Activated CD4-positive, alpha-beta memory T cell treated with anti-CD3 and anti-CD28 coated beads, Interleukin-2, amount 10 ng/mL, durations not matched to agents 7 days and 5 days (primary cell): ENCODE results near the gene AADACL4. TPM values are rescaled to one million over a fixed set of nuclear protein-coding genes. Genes with fewer than 3 reads are reported as not detected.

Experiments used
- CTCF ChIA-PET: fragments of 350-600 bp; sonication (Branson Sonifier 250); formaldehyde crosslinking; loops from one replicate; lab custom pipeline; 2021; ENCODE audit warnings: antibody characterized with exemption, inconsistent platforms; lab: Charles Lee
- POLR2A ChIA-PET: fragments of 350-600 bp; sonication (Branson Sonifier 250); formaldehyde crosslinking; loops from one replicate; lab custom pipeline; 2021; ENCODE audit warnings: antibody characterized with exemption; lab: Charles Lee
- DNase-seq: peaks from one replicate; pipeline ENCODE4 v3.0.0-alpha.2; 2020
- H3K27ac Mint-ChIP-seq: one replicate; pipeline ENCODE4 v1.8.0; 2021; ENCODE audit warnings: mild to moderate bottlenecking, mixed read lengths
- H3K27me3 Mint-ChIP-seq: one replicate; pipeline ENCODE4 v1.8.0; 2021; ENCODE audit warnings: mixed read lengths
- H3K36me3 Mint-ChIP-seq: one replicate; pipeline ENCODE4 v1.8.0; 2021; ENCODE audit warnings: low read depth, mixed read lengths
- H3K4me1 Mint-ChIP-seq: one replicate; pipeline ENCODE4 v1.8.0; 2021; ENCODE audit warnings: mixed read lengths
- H3K4me3 Mint-ChIP-seq: one replicate; pipeline ENCODE4 v1.8.0; 2021; ENCODE audit warnings: mild to moderate bottlenecking, mixed read lengths
- H3K9me3 Mint-ChIP-seq: one replicate; pipeline ENCODE4 v1.8.0; 2021; ENCODE audit warnings: mixed read lengths
- total RNA-seq, 2 experiments: library from RNA; stranded (reverse); gene quantifications; one replicate each; pipeline ENCODE4 v1.2.3, GENCODE V29; 2021

Gene AADACL4
- total RNA-seq, 2 experiments from 2014 or later = not detected

DNA sequence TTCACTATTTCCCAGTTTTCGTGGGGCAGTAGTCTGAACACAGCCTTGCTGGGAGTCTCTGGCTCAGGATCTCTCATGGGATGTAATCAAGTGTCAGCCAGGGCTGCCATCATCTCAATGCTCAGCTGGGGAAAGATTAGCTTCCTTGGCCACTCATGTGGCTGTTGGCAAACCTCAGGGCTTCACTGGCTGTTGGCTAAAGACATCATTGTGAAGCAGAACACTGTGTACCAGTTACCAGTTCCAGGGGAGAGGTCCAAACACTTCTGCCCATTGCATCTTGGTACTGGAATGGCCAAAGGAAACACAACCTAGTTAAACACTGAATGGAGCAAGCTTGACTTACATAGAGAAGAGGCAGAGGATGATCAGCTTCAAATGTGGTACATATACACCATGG, 33.7 kb downstream of the AADACL4 start:
- no peak for DNase-seq
- POLR2A ChIA-PET = no interaction called here
- CTCF ChIA-PET = no interaction called here
- Mint-ChIP-seq H3K9me3 (peaks cover 3% of the 10 kb centered on the region), H3K4me1 (no peaks in the 10 kb centered on the region), H3K4me3 (no peak overlapping the region), H3K27me3 (peaks cover 14% of the 10 kb centered on the region), H3K36me3 (no peaks in the 10 kb centered on the region), H3K27ac (no peak overlapping the region)

DNA sequence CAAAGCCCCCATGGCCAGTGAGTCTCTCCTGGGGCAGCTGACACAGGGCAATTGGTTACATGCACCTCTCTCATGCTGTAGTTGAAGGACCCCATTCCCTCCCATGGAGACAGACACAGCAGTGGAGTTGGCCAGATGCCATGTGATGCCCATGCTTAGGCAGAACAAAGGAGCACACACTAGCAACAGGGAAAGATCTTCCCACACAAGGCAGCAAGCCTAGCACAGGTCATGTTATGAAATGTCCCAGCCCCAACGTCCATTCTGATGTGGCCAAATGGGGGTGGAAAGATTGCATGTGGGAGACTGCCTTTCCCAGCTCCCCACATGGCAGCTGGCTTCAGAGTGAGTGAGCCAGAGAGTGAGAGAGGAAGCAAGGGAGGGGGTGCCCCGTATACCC, 34.5 kb downstream of the AADACL4 start:
- Mint-ChIP-seq H3K9me3 (peaks cover 3% of the 10 kb centered on the region), H3K36me3 (no peaks in the 10 kb centered on the region), H3K4me1 (no peaks in the 10 kb centered on the region), H3K27ac (no peak overlapping the region), H3K4me3 (no peak overlapping the region), H3K27me3 (peaks cover 17% of the 10 kb centered on the region)
- no peak for DNase-seq
- CTCF ChIA-PET = no interaction called here
- POLR2A ChIA-PET = no interaction called here

DNA sequence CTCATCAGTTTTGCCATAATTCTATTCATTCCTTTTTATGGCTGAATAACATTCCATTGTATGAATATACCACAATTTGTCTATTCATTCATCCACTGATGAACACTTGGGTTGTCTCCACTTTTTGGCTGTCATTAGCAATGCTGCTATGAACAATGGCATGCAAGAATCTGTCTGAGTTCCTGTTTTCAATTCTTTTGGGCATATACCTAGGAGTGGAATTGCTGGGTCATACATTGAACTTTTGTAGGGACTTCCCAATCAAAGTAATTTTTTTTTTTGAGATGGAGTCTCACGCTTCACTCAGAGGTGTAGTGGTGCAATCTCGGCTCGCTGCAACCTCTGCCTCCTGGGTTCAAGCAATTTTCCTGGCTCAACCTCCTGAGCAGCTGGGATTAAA, 34.9 kb downstream of the AADACL4 start:
- Mint-ChIP-seq H3K27ac (no peak overlapping the region), H3K27me3 (peaks cover 18% of the 10 kb centered on the region), H3K36me3 (no peaks in the 10 kb centered on the region), H3K4me1 (no peaks in the 10 kb centered on the region), H3K4me3 (no peak overlapping the region), H3K9me3 (peaks cover 3% of the 10 kb centered on the region)
- ChIA-PET POLR2A (no interaction called here), CTCF (no interaction called here)
- DNase-seq = no peak

DNA sequence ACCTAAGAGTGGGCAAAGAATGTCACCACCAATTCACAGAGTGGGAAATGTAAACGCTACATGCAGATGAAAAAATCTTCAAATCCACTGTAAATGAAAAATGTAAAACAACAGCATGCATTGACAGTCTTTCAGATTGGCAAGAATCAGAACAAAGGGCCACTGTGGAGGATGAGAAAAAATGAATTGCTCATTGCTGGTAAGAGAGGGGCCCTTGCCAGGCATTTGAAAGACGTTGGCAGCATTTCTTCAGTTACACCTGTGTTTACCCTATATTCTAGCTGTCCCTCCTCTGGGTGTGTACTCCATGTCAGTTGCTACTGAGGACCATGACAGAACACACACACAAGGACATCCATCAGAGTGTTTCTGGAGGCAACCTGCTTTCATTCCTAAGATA, 46.3 kb downstream of the AADACL4 start:
- peaks cover 13% of the 10 kb centered on the region for H3K27me3 Mint-ChIP-seq
- no peak overlapping the region for H3K27ac Mint-ChIP-seq
- CTCF ChIA-PET = no interaction called here

DNA sequence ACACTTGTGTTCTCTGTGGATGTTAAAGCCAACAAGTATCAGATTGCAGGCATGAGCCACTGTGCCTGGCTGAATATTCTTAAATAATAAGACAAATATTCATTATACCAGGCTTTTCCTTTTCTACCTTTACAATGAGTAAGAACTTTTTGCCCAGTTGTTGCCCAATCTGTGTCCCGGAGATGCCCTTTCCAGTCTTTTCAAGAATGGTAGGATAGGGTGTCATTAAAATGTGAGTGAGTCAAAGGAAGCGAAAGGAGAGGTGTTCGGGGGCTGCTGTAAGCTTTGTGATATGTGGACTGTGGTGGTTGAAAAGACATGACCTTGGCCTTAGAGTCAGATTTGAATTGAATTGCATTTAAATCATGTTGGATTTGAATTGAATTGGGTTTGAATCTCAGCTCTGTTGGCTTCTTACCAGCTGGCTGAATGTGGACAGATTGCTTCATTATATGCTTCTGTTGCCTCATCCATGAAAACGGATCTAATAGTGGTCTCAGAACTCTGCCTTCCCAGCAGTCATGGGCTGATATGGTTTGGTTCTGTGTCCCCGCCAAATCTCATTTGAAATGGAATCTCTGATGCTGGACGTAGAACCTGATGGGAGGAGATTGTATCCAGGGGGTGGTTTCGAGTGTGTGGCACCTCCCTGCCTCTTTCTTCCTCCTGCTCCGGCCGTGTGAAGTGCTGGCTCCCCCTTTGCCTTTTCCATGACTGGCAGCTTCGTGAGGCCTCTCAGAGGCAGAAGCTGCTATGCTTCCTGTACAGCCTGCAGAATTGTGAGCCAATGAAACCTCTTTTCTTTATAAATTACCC, 49.3 kb downstream of the AADACL4 start:
- Mint-ChIP-seq H3K27ac (no peak overlapping the region), H3K4me1 (no peaks in the 10 kb centered on the region), H3K27me3 (peaks cover 18% of the 10 kb centered on the region), H3K9me3 (no peaks in the 10 kb centered on the region), H3K36me3 (no peaks in the 10 kb centered on the region), H3K4me3 (no peak overlapping the region)
- CTCF ChIA-PET = no interaction called here
- POLR2A ChIA-PET = no interaction called here
- no peak for DNase-seq

More for the DNA sequence above, 46.3 kb downstream of the AADACL4 start:
- no peak overlapping the region for H3K4me3 Mint-ChIP-seq
- no peaks in the 10 kb centered on the region for H3K4me1 Mint-ChIP-seq
- H3K9me3 Mint-ChIP-seq = no peaks in the 10 kb centered on the region
- POLR2A ChIA-PET = no interaction called here
- DNase-seq = no peak
- H3K36me3 Mint-ChIP-seq = no peaks in the 10 kb centered on the region

DNA sequence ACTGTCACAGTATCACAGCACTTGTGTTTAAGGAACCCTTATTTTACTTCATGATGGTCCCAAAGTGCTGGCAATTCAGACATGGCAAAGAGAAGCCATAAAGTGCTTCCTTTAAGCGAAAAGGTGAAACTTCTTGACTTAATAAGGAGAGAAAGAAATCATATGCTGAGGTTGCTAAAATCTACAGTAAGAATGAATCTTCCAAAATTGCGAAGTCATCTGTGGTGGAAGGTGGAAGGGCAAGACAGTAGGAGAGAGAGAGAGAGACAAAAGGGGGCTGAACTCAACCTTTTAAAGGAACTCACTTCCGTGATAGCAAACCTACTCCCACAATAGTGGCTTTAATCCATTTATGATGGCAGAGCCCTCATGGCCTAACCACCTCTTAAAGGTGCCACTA, 52.8 kb downstream of the AADACL4 start:
- ChIA-PET CTCF (no interaction called here), POLR2A (no interaction called here)
- H3K27me3 Mint-ChIP-seq = peaks cover 26% of the 10 kb centered on the region
- H3K36me3 Mint-ChIP-seq = no peaks in the 10 kb centered on the region
- DNase-seq = no peak
- H3K4me3 Mint-ChIP-seq = no peak overlapping the region
- peaks cover 3% of the 10 kb centered on the region for H3K9me3 Mint-ChIP-seq
- no peak overlapping the region for H3K27ac Mint-ChIP-seq
- H3K4me1 Mint-ChIP-seq = no peaks in the 10 kb centered on the region

DNA sequence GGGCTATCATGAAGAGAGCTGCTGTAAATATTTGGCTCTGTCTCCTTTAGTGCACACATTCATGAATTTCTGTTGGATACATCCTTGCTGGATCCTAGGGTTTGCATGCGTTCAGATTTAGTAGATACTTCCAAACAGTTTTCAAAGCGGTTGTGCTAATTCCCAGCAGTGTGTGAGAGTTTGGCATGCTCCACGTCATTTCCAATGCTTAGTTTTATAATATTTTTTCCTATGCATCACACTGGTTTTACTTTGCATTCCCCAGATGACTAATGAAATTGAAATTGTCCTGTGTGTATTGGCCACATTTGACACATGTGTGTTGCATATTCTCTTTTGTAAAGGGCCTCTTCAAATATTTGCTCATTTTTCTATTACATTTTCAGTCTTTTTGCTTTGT, 53.5 kb downstream of the AADACL4 start:
- POLR2A ChIA-PET = no interaction called here

DNA sequence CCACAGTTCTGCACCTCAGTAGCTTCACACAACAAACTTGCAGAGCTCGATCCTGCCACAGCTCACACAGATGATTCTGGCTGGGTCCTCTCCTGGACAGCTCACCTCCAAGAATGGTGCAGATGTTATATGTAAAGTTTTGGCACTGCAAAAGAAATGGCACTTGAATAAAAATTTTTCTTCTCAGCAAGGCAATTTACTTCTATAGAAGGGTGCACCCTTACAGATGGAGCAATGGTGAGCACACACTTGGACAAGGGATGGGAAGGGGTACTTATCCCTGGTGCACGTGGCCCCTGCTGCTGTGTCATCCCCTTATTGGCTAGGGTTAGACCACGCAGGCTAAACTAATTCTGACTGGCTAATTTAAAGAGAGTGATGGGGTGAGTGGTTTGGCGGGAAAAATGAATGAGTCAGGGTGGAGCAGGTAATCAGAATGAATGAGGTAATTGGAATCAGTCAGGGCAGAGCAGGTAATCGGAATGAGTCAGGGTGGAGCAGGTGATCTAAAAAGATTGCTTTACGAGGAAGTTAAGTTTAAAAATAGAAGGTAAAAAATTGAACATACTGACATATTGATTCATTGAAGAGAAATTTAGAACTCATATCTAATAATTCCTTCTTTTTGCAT, 60.1 kb downstream of the AADACL4 start:
- POLR2A ChIA-PET = no interaction called here
- peaks cover 13% of the 10 kb centered on the region for H3K9me3 Mint-ChIP-seq
- CTCF ChIA-PET = interaction anchor here (1.4 kb wide), 1 partner anchor 45 kb away, joined by 4 read pairs; no protein-coding TSS in a partner anchor
- no peaks in the 10 kb centered on the region for H3K36me3 Mint-ChIP-seq
- no peak overlapping the region for H3K27ac Mint-ChIP-seq
- no peak for DNase-seq
- H3K4me3 Mint-ChIP-seq = no peak overlapping the region
- H3K27me3 Mint-ChIP-seq = peaks cover 14% of the 10 kb centered on the region
- no peaks in the 10 kb centered on the region for H3K4me1 Mint-ChIP-seq

More for the DNA sequence above, 53.5 kb downstream of the AADACL4 start:
- CTCF ChIA-PET = no interaction called here
- Mint-ChIP-seq H3K27me3 (peaks cover 20% of the 10 kb centered on the region), H3K4me1 (no peaks in the 10 kb centered on the region), H3K27ac (no peak overlapping the region), H3K36me3 (no peaks in the 10 kb centered on the region), H3K9me3 (peaks cover 3% of the 10 kb centered on the region), H3K4me3 (no peak overlapping the region)
- DNase-seq = no peak

DNA sequence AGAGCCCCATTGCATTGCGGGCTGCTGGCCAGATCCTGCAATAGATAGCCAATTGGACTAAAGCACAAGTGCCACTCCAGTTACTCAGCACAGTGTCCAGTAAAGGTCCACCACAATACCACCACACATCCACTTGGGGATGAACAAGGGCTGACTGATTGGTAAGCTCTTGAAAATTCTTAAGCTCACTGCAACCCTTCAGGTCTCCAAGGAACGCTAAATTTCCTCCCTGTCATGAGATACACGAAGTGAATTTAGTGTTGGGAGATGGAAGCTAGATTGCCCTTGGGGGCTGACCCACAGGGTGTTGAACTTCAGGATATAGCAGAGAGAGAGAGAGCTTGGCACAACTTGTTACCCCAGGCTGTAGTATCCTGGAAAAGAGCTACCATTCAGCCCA, 62.2 kb downstream of the AADACL4 start:
- no peaks in the 10 kb centered on the region for H3K36me3 Mint-ChIP-seq
- H3K4me3 Mint-ChIP-seq = no peak overlapping the region
- no peak for DNase-seq
- POLR2A ChIA-PET = no interaction called here
- peaks cover 13% of the 10 kb centered on the region for H3K9me3 Mint-ChIP-seq
- no peak overlapping the region for H3K27ac Mint-ChIP-seq
- H3K27me3 Mint-ChIP-seq = peaks cover 21% of the 10 kb centered on the region
- H3K4me1 Mint-ChIP-seq = no peaks in the 10 kb centered on the region
- CTCF ChIA-PET = no interaction called here

DNA sequence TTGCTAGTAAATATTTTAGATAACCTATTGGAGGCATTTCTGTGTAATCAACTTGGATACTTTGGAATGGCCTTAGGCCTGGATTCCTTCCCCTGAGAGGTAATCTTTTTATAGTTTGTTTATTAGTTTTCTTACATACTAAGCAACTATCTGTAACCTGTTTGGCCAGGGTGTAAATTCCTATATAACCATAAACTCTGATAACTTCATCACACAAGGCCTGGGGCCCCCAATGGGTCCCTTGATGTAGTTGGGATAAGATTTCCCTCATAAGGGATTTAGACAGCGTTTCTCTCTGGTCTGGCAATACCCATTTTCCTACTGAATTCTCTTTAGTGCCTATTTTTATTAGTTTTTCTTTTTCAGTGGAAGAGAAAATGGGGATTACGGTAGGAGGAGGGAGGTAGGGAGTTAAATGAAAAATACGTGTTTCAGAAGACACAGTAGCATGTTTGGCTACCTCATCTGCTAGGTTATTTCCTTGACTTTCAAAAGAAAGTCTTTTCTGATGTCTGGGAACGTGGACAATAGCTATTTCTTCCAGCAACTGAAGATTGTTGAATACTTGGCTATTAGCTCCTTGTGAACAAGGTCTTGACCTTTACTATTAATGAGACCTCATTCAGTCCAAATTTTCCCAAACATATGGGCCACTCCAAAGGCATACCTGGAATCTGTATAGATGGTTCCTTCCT, 64.7 kb downstream of the AADACL4 start:
- H3K4me1 Mint-ChIP-seq = no peaks in the 10 kb centered on the region
- no peak overlapping the region for H3K4me3 Mint-ChIP-seq
- no peak overlapping the region for H3K27ac Mint-ChIP-seq
- H3K36me3 Mint-ChIP-seq = no peaks in the 10 kb centered on the region
- H3K27me3 Mint-ChIP-seq = peaks cover 28% of the 10 kb centered on the region
- ChIA-PET CTCF (no interaction called here), POLR2A (no interaction called here)
- H3K9me3 Mint-ChIP-seq = peaks cover 5% of the 10 kb centered on the region
- DNase-seq = no peak

DNA sequence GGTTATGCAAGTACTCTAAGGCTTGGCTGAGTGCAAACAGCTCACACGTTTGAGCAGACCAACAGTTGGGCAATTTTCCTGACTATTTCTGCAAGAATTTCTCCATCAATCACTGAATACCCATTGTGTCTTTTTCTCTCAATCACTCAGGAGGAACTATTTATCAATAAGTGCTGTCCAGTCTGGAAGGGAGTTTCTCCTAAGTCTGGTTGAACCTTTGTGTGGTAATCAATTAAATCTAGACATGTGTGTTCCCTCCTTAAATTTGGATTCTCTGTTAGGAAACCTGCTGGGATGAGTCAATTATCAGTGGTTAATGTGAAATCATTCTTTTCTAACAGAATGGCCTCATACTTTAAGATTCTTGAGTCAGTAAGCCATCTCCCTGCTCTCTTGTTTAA, 65.2 kb downstream of the AADACL4 start:
- peaks cover 30% of the 10 kb centered on the region for H3K27me3 Mint-ChIP-seq
- POLR2A ChIA-PET = no interaction called here
- H3K4me3 Mint-ChIP-seq = no peak overlapping the region
- CTCF ChIA-PET = no interaction called here
- no peaks in the 10 kb centered on the region for H3K4me1 Mint-ChIP-seq
- no peak for DNase-seq
- H3K36me3 Mint-ChIP-seq = no peaks in the 10 kb centered on the region
- peaks cover 3% of the 10 kb centered on the region for H3K9me3 Mint-ChIP-seq
- H3K27ac Mint-ChIP-seq = no peak overlapping the region

DNA sequence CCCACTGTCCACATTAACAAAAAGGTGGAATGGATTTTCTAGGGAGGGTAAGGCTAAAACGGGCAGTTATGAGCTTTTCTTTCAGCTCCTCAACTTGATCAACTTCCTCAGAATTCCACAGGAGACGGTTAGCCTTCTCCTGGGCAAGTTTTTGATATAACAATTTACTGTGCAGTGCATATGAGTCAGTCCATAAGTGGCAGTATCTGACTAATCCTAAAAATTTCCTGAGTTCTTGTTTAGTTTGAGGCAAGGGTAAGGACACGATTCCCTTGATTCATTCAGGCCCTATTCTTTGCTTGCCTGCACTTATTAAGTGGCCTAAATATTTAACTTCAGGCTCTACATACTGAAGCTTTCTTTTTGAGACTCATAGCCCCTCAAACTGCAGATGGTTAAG, 65.8 kb downstream of the AADACL4 start:
- POLR2A ChIA-PET = no interaction called here

DNA sequence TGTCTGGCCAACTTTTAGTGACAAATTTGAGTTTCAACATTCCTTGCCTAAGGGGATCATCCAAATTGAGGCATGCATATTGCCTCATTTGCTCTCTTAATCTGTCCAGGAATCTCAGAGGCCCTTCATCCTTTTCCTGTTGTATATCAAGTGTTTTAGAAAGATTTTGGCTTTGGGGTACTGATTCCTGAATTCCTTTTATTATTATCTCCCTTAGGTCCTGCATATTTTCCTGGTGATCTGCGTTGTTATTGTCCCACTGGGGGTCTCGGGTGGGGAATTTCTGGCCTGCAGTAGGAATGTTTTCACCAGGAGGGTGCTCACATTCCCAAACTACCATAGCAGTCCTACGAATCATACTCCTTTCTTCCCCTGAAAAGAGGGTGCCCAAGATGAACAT, 67.7 kb downstream of the AADACL4 start:
- Mint-ChIP-seq H3K36me3 (no peaks in the 10 kb centered on the region), H3K9me3 (no peaks in the 10 kb centered on the region), H3K27me3 (peaks cover 33% of the 10 kb centered on the region), H3K4me3 (no peak overlapping the region), H3K27ac (no peak overlapping the region), H3K4me1 (no peaks in the 10 kb centered on the region)
- no peak for DNase-seq
- ChIA-PET POLR2A (no interaction called here), CTCF (no interaction called here)

More for the DNA sequence above, 65.8 kb downstream of the AADACL4 start:
- Mint-ChIP-seq H3K36me3 (no peaks in the 10 kb centered on the region), H3K4me3 (no peak overlapping the region), H3K27ac (no peak overlapping the region), H3K9me3 (peaks cover 1% of the 10 kb centered on the region), H3K4me1 (no peaks in the 10 kb centered on the region), H3K27me3 (peaks cover 30% of the 10 kb centered on the region)
- CTCF ChIA-PET = no interaction called here
- DNase-seq = no peak
